Mucosa of descending colon (tissue), 3 donors: ENCODE data around the gene PDGFRB. TPM values are rescaled to one million over a fixed set of nuclear protein-coding genes. Genes with fewer than 3 reads are reported as not detected.
A peak's percentile ranks its signal among the peaks of the same experiment; 100 is the strongest.

Experiments
- ATAC-seq: fragments of 200-7000 bp; cut with Tn5 transposase; one replicate; pipeline ENCODE4 v1.9.1; 2020; ENCODE audit warnings: mild to moderate bottlenecking, moderate library complexity
- DNase-seq, 3 donors: peaks; one replicate each; pipeline ENCODE4 v3.0.0-alpha.2; 2020
- H3K36me3 ChIP-seq: fragments of 200-600 bp; one replicate; pipeline ENCODE4 v1.8.0; 2021; ENCODE audit warnings: low read depth, mild to moderate bottlenecking
- H3K4me1 ChIP-seq: fragments of 200-600 bp; one replicate; pipeline ENCODE4 v1.8.0; 2021; ENCODE audit warnings: low read depth, mild to moderate bottlenecking
- H3K4me3 ChIP-seq: fragments of 200-600 bp; one replicate; pipeline ENCODE4 v1.8.0; 2021; ENCODE audit warnings: mild to moderate bottlenecking
- H3K9me3 ChIP-seq: fragments of 200-600 bp; one replicate; pipeline ENCODE4 v1.8.0; 2021; ENCODE audit warnings: mild to moderate bottlenecking
- CTCF ChIP-seq: fragments of 200-600 bp; IDR thresholded peaks from one replicate; pipeline ENCODE4 v1.8.0; 2022; ENCODE audit warnings: antibody characterized with exemption, mild to moderate bottlenecking
- intact Hi-C, 2 donors: fragments of 100-400 bp; cut with DNase I in 1 of 2; cut with micrococcal nuclease in 1 of 2; formaldehyde crosslinking; loops; one replicate each; pipeline versions ENCODE4 v1.11.0 to v1.11.1; 2022; cut with DNase I, micrococcal nuclease
- total RNA-seq, 3 donors: library from RNA; stranded (reverse); fragmentation: NEBNext Ultra II Directional in 2 of 3; extraction: Animal tissue kit (Norgen Biotek cat#: 25700) in 2 of 3; gene quantifications; one replicate each; pipeline versions ENCODE4 v1.2.1 to v1.2.4, GENCODE V29; 2021 to 2023
- donor health status: DM: no; HTN: no; CAD: no; lungs with moderate emphysema.
- donor health status: DM: no; HTN: no; CAD: no.
- donor health status: DM: no; HTN: yes; CAD: no.

Gene PDGFRB
- total RNA-seq, 3 donors from 2014 or later, result 13.9 to 61.5 (median 27.1) TPM

DNA sequence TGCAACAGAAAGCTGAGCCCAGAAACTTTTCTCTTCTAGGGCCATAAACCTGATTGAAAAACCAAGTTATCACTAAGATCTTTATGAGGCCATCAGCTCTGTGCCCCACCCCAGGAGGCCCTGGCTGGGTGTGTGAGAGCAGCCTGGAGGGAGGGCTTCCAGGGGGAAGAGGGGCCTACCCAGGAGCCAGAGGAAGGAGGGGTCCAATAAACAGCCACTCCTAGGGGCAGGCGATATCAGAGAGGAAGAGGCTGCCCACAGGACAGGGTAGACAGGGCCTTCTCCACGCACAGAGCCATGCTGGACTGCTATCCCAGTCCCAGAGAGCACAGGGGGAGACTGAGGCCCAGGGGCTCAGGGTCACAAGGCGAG is 6.5 kb upstream of the PDGFRB start:
- intact Hi-C loops, result no loop called here
- ATAC-seq (peak; percentile 78), DNase-seq (peak; percentile 89 to 90 (median 90))
- no peak for TF ChIP-seq CTCF
- Histone ChIP-seq H3K4me3 (no peak overlapping the region), H3K36me3 (no peaks in the 10 kb centered on the region), H3K4me1 (peaks cover 43% of the 10 kb centered on the region), H3K9me3 (no peaks in the 10 kb centered on the region)

GRCh38 chr5:150161242-150162141 is 5.8 kb upstream of the PDGFRB start:
- TF ChIP-seq CTCF, result peak; percentile 90
- Histone ChIP-seq H3K4me1 (peaks cover 43% of the 10 kb centered on the region), H3K36me3 (no peaks in the 10 kb centered on the region), H3K4me3 (no peak overlapping the region), H3K9me3 (no peaks in the 10 kb centered on the region)
- DNase-seq (peak; percentile 90 to 98 (median 97)), ATAC-seq (peak; percentile 81)
- intact Hi-C loops, result loop anchor here in 1 of 2 donors (2.0 kb wide), 1 partner anchor 57 kb away; no protein-coding TSS in a partner anchor

DNA sequence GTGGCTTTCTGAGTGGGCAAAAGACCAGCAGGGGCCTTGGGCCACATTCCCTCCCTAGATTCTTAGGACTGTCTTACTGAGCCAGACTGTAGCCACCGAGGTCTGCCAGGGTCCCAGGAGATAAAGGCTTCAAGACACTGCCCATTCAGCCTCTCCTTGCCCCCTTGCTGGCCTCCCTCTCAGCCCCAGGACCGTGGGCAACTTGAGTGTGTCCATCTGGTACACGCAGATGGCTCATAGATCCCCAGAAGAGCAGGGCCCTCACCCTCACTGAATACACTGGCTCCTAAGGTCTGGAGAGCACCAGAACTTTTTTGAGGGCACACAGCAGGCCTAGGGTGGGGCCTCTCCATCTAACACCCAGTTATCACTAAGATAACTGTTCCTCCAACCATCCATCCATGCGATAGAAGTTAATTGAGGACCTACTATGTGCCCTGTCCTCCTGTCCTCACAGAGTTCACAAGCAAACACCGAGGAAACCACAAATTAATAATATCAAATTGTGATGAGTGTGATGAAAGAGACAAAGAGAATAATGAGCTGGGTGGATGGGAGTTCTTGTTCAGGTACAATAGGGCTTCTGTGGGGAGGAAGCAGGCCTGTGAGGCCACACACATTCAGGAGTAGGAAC is 4.9 kb upstream of the PDGFRB start:
- no peak for TF ChIP-seq CTCF
- no peak for DNase-seq
- H3K4me3 ChIP-seq, result no peak overlapping the region
- H3K9me3 ChIP-seq, result no peaks in the 10 kb centered on the region
- no peaks in the 10 kb centered on the region for H3K36me3 ChIP-seq
- intact Hi-C loops, result loop anchor here in 1 of 2 donors (2.0 kb wide), 1 partner anchor 58 kb away; no protein-coding TSS in a partner anchor
- H3K4me1 ChIP-seq, result peaks cover 43% of the 10 kb centered on the region
- no peak for ATAC-seq

- H3K4me1 ChIP-seq, result peaks cover 37% of the 10 kb centered on the region
- TF ChIP-seq CTCF, result no peak
- H3K4me3 ChIP-seq, result no peak overlapping the region
- no peaks in the 10 kb centered on the region for H3K36me3 ChIP-seq
- intact Hi-C loops, result loop anchor here in 1 of 2 donors (2.0 kb wide), 1 partner anchor 59 kb away; no protein-coding TSS in a partner anchor
- ATAC-seq (no peak), DNase-seq (peak in 1 of 3 donors; percentile 25)
- H3K9me3 ChIP-seq, result no peaks in the 10 kb centered on the region
These were observed 4.1 kb upstream of the PDGFRB start for GRCh38 chr5:150159741-150160179.

DNA sequence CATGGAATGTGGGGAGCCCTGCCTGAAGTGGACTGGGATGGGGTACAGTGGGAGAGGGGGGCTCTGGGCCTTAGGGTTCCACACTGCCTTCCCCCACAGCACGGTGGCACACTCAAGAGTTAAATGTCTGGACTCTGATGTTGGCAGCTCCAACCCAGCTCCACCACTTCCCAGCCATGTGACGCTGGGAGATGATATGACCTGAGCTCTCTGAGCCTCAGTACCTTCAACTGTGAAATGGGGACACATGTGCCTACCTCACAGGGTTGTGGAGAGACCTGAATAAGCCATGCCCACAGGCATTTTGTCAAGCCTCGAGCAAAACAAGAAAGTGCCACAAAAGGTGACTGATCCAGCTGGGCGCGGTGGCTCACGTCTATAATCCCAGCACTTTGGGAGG is 3.4 kb upstream of the PDGFRB start:
- ATAC-seq, result no peak

More for the DNA sequence above, 3.4 kb upstream of the PDGFRB start:
- no peaks in the 10 kb centered on the region for H3K36me3 ChIP-seq
- H3K4me1 ChIP-seq, result peaks cover 30% of the 10 kb centered on the region
- intact Hi-C loops, result no loop called here
- TF ChIP-seq CTCF, result no peak
- H3K9me3 ChIP-seq, result no peaks in the 10 kb centered on the region
- DNase-seq, result no peak
- no peak overlapping the region for H3K4me3 ChIP-seq
